ENCODE data around the gene FARP1.

- TF ChIP-seq CTCF (IDR thresholded peaks at IDR 0.05) (no peak), ZNF263 (CRISPR knock-in tag; IDR thresholded peaks at IDR 0.05; ENCODE audit: low read depth) (no peak), E2F1 (CRISPR knock-in tag; IDR thresholded peaks at IDR 0.05) (no peak), JUN (CRISPR knock-in tag; IDR thresholded peaks at IDR 0.05) (no peak), ATF1 (CRISPR knock-in tag; IDR thresholded peaks at IDR 0.05) (no peak)
- TF ChIP-seq, protein P1, sequence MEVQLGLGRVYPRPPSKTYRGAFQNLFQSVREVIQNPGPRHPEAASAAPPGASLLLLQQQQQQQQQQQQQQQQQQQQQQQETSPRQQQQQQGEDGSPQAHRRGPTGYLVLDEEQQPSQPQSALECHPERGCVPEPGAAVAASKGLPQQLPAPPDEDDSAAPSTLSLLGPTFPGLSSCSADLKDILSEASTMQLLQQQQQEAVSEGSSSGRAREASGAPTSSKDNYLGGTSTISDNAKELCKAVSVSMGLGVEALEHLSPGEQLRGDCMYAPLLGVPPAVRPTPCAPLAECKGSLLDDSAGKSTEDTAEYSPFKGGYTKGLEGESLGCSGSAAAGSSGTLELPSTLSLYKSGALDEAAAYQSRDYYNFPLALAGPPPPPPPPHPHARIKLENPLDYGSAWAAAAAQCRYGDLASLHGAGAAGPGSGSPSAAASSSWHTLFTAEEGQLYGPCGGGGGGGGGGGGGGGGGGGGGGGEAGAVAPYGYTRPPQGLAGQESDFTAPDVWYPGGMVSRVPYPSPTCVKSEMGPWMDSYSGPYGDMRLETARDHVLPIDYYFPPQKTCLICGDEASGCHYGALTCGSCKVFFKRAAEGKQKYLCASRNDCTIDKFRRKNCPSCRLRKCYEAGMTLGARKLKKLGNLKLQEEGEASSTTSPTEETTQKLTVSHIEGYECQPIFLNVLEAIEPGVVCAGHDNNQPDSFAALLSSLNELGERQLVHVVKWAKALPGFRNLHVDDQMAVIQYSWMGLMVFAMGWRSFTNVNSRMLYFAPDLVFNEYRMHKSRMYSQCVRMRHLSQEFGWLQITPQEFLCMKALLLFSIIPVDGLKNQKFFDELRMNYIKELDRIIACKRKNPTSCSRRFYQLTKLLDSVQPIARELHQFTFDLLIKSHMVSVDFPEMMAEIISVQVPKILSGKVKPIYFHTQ (CRISPR knock-in tag; IDR thresholded peaks at IDR 0.05): no peak
- TF ChIP-seq, protein P2, sequence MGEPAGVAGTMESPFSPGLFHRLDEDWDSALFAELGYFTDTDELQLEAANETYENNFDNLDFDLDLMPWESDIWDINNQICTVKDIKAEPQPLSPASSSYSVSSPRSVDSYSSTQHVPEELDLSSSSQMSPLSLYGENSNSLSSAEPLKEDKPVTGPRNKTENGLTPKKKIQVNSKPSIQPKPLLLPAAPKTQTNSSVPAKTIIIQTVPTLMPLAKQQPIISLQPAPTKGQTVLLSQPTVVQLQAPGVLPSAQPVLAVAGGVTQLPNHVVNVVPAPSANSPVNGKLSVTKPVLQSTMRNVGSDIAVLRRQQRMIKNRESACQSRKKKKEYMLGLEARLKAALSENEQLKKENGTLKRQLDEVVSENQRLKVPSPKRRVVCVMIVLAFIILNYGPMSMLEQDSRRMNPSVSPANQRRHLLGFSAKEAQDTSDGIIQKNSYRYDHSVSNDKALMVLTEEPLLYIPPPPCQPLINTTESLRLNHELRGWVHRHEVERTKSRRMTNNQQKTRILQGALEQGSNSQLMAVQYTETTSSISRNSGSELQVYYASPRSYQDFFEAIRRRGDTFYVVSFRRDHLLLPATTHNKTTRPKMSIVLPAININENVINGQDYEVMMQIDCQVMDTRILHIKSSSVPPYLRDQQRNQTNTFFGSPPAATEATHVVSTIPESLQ (CRISPR knock-in tag; IDR thresholded peaks at IDR 0.05): no peak
- TF ChIP-seq, protein P3, sequence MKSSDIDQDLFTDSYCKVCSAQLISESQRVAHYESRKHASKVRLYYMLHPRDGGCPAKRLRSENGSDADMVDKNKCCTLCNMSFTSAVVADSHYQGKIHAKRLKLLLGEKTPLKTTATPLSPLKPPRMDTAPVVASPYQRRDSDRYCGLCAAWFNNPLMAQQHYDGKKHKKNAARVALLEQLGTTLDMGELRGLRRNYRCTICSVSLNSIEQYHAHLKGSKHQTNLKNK (CRISPR knock-in tag; IDR thresholded peaks at IDR 0.05): no peak
Measured at GRCh38 chr13:98226496-98226895, 83.6 kb downstream of the FARP1 start.

All from WTC11 (cell line).